ENCODE data around the gene LSM5. TPM values are rescaled to one million over a fixed set of nuclear protein-coding genes. Genes with fewer than 3 reads are reported as not detected.

LSM5 gene
- 10 to 100 TPM; 10.5 to 21.4 (median 14.1) TPM for total RNA-seq

- TF ChIP-seq CTCF (IDR thresholded peaks at IDR 0.05), result no peak
- DNase-seq (ENCODE audit: low spot score), result peak; percentile 69
- ATAC-seq (ENCODE audit: low FRiP score), result peak; percentile 90
Observed at GRCh38 chr7:32490127-32490796, at the start of gene LSM5. Gene LSM5 (minus strand): TSS chr7:32490380. CDS start chr7:32490365, 15 bp downstream.

- no peak for DNase-seq (ENCODE audit: low spot score)
- no peak for ATAC-seq (ENCODE audit: low FRiP score)
- TF ChIP-seq CTCF (IDR thresholded peaks at IDR 0.05), result no peak
Observed at GRCh38 chr7:32539366-32539765, 49.2 kb upstream of the LSM5 start.

- ATAC-seq (ENCODE audit: low FRiP score), result no peak
- TF ChIP-seq CTCF (IDR thresholded peaks at IDR 0.05), result no peak
- no peak for DNase-seq (ENCODE audit: low spot score)
Observed at GRCh38 chr7:32537760-32538159, 47.6 kb upstream of the LSM5 start.

GRCh38 chr7:32536585-32536984 is 46.4 kb upstream of the LSM5 start:
- no peak for TF ChIP-seq CTCF (IDR thresholded peaks at IDR 0.05)
- DNase-seq (ENCODE audit: low spot score) (no peak), ATAC-seq (ENCODE audit: low FRiP score) (no peak)

- no peak for ATAC-seq (ENCODE audit: low FRiP score)
- TF ChIP-seq CTCF (IDR thresholded peaks at IDR 0.05), result no peak
- DNase-seq (ENCODE audit: low spot score), result no peak
Observed at GRCh38 chr7:32536016-32536415, 45.8 kb upstream of the LSM5 start.

GRCh38 chr7:32535162-32535702 is 45.1 kb upstream of the LSM5 start:
- ATAC-seq (ENCODE audit: low FRiP score) (no peak), DNase-seq (ENCODE audit: low spot score) (no peak)
- no peak for TF ChIP-seq CTCF (IDR thresholded peaks at IDR 0.05)

All from omental fat pad (tissue), 4 donors.